HG03354 (cell line): ENCODE results near the gene TMEM132A.
A peak's percentile ranks its signal among the peaks of the same experiment; 100 is the strongest.

Experiments
- ATAC-seq: cut with Tn5 transposase; IDR thresholded peaks from one replicate; pipeline ENCODE4 v1.9.1; 2021; ENCODE audit warnings: mild to moderate bottlenecking; ENCODE audit not compliant: unreplicated experiment, poor library complexity, severe bottlenecking

The TMEM132A gene, protein sequence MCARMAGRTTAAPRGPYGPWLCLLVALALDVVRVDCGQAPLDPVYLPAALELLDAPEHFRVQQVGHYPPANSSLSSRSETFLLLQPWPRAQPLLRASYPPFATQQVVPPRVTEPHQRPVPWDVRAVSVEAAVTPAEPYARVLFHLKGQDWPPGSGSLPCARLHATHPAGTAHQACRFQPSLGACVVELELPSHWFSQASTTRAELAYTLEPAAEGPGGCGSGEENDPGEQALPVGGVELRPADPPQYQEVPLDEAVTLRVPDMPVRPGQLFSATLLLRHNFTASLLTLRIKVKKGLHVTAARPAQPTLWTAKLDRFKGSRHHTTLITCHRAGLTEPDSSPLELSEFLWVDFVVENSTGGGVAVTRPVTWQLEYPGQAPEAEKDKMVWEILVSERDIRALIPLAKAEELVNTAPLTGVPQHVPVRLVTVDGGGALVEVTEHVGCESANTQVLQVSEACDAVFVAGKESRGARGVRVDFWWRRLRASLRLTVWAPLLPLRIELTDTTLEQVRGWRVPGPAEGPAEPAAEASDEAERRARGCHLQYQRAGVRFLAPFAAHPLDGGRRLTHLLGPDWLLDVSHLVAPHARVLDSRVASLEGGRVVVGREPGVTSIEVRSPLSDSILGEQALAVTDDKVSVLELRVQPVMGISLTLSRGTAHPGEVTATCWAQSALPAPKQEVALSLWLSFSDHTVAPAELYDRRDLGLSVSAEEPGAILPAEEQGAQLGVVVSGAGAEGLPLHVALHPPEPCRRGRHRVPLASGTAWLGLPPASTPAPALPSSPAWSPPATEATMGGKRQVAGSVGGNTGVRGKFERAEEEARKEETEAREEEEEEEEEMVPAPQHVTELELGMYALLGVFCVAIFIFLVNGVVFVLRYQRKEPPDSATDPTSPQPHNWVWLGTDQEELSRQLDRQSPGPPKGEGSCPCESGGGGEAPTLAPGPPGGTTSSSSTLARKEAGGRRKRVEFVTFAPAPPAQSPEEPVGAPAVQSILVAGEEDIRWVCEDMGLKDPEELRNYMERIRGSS

DNA sequence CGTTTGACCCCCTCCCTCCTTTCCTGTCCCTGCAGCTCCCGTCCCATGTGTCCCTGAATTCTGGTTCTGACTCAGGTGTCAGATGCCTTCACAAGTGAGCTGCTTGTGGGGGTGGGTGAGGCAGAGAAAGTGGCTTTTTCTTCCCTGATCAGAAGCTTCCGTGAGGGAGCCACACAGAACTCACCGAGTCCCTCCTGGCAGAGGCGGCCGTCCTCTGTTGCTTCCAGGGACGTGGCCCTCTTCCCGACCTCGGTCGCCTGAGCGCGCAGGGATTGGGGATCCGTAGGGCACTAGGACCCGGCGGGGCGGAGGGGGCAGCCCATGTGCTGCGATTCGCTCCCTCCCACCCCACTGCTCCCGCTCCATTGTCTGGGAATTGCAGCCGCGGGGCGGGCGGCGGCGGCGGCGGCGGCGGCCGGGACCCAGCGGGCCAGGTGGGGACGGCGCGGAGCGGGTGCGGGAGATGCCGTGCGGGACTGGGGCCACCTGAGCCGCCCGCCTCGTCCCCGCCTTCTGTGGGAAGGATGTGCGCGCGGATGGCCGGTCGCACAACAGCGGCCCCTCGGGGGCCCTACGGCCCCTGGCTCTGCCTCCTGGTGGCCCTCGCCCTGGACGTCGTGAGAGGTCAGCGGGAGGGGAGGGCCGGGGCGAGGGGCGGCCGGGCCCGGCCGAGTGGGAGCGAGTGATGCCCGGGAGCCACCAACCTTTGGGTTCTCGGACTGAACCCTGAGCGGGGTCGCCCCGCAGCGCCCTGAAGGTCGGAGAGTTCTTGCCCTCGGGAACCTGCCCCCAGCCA lies at the start of gene TMEM132A:
Gene TMEM132A, plus strand, starts transcription at position 351 of the 796 bp plus-strand sequence. Its CDS starts 174 bp downstream, at position 525.
- ATAC-seq, result peak; percentile 47

- ATAC-seq, result no peak
Observed at GRCh38 chr11:60875366-60876167, 48.7 kb upstream of the TMEM132A start.

DNA sequence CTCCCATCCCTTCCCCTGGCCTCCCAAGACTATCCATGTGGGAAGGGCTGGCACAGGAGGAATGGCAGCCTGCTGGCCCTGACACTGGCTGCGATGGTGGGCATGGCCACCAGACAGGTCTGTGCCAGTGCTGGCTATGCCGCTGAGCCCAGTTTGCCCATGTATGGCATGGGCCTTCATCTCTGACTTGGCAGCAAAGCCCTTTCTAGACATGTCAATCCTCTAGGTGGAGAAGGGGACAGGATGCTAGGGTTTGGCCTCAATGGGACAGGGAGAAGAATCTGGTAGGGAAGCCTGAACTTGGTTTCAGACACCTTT lies 48.1 kb upstream of the TMEM132A start:
- no peak for ATAC-seq

DNA sequence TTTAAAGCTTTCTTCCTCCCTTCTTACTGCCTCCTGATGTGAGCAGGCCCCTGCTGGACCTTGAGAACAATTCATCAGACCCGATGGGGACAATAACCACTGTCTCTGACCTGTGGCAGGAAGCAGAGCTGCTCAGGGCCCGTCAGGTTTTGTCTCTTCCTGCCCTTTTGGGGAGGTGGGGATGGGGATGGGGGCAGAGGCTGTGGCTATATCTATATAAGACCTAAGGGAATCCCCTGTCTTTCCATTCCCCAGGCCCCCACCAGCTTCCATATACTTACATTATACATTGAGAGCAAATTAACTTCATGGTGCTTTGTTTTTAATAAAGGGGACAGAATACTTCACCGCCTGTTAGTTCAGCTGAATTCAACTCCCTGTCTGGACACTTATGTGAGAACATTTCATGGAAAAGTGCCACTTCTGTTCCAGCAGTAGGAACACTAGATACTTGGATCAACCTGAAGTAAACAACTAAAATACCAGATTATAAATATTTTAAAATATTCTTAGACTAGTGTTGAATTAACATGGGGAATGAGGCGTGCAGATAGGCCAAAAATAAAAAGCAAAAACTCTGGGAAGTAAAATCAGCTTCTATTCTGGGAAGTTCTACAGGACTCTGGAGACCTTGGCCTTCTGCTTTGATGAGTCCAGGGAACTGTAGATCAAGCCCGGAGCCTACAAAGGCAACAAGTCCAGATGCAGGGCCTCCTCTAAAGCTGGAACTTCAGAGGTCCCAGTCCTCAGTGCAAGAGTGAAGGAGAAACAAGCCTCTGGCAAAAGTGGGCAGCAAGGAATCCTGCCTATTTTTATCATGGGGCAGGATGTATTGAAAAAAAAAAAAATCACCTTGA lies 45.8 kb upstream of the TMEM132A start:
- ATAC-seq, result no peak

DNA sequence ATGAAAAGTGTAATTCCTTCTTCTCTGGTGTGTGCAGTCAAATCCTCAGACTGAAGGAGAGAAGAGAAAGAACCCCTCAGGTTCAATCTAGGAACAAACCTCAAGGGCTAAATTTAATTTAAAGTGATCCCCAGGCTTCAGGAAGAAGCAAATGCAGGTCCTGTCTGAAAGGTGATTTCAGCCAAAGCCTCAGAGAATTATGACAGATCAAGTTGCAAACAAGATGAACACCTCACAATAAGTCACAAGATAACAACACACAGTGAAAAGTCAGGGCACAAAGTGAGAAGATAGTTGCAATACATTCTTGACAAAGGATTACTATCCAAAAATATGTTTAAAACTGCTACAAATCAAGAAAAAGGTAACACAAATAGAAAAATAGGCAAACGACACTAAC lies 45.2 kb upstream of the TMEM132A start:
- no peak for ATAC-seq

DNA sequence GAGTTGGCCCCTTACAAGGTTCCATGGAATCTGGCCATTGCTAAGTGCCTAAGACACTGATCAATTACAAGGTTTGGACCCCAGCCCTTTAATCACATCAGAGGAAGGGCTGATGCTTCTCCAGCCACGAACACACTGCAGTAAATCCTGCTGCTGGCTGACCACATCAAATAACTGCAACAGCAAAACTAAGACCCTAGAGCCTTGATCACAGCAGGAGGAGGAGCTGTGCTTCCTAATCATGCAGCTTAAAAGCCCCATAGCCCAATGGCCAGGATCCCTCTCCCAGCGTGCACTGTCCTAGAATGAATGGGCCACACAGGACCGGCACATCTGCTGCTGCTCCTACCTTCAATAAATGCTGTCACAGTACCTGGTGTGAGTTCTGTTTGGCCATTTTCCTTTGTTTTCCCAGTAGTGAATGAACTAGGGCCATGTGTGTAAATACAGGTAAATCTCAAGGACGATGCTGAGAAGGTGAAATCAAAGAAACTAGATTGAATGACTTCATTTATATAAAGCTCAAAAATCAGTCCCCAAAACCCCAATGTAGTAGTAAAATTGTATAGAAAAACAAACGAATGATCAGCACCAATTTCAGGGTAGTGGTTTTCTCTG lies 44.2 kb upstream of the TMEM132A start:
- no peak for ATAC-seq

GRCh38 chr11:60880643-60881282 lies 43.5 kb upstream of the TMEM132A start:
- ATAC-seq, result no peak

DNA sequence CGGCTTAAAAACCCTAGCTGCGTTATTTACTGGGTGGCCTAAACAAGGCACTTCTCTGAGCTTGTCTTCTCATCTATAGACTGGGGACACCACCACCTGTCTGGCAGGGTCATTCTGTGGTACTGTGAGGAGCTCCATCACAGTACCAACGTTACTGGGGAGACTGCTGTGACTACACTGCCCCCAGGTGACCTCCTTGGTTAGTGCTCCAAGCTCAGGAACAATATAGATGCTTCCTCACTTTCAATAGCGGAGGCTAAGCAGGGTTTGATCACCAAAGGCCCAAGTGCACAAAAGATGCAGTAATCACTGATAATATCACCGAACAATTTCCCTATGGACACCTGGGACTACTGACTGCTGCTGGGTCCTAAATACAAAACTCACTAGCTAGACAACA lies 36.7 kb upstream of the TMEM132A start:
- peak; percentile 66 for ATAC-seq

GRCh38 chr11:60889869-60890311 lies 34.4 kb upstream of the TMEM132A start:
- ATAC-seq, result no peak

DNA sequence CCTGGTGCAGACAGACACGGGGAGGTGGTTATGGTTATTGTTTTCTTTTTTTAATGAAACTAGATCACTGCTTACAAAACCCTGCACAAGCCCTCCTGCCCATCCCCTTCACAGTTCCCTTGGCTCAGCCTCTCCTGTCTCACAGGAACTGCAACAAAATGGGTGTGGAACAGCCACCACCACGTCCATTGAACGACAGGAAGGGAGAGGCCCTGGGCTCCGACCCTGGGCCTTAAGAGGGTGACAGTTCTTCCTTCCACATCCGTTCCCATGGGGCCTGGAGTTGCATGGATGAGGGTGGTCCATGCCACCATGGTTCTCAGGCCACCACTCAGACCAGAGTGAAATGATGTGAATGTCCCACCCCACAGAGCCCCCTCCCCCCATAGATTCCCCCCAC lies 33.6 kb upstream of the TMEM132A start:
- ATAC-seq, result no peak

GRCh38 chr11:60891103-60891741 lies 33.0 kb upstream of the TMEM132A start:
- no peak for ATAC-seq

DNA sequence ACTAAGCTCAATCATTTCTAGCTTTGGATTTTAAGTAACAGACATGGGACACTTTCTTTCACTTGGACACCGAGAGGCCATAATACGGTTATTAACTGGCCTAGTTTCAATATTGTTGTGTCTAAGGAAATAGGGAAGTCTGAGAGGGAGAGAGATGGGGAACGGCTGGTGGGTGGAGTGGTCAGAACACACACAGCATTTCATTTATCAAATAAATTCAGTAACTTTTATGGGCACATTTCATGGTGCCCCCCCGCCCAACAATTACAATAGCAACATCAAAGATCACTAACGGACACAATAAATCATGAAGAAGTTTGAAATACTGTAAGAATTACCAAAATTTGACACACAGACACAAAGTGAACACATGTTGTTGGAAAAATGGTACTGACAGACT lies 28.6 kb upstream of the TMEM132A start:
- ATAC-seq, result no peak

DNA sequence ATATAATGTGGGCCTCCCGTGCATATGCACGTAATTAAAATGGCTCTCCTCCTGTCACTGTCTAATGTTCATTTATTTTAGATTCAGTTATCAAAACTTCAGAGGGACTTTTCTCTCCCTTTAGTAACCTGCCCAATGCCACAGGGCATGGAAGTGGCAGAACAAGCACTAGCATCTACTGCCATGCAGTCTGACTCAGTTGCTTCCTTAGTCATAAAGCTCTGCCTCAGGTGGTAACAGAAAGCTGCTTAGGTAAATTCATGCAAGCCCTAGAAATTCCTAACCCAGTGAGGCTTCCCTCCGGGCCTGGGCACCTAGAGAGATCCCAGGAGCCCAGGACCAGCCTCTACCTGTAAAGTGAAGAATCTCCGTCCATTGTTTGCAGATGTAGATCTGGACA lies 26.8 kb upstream of the TMEM132A start:
- no peak for ATAC-seq

DNA sequence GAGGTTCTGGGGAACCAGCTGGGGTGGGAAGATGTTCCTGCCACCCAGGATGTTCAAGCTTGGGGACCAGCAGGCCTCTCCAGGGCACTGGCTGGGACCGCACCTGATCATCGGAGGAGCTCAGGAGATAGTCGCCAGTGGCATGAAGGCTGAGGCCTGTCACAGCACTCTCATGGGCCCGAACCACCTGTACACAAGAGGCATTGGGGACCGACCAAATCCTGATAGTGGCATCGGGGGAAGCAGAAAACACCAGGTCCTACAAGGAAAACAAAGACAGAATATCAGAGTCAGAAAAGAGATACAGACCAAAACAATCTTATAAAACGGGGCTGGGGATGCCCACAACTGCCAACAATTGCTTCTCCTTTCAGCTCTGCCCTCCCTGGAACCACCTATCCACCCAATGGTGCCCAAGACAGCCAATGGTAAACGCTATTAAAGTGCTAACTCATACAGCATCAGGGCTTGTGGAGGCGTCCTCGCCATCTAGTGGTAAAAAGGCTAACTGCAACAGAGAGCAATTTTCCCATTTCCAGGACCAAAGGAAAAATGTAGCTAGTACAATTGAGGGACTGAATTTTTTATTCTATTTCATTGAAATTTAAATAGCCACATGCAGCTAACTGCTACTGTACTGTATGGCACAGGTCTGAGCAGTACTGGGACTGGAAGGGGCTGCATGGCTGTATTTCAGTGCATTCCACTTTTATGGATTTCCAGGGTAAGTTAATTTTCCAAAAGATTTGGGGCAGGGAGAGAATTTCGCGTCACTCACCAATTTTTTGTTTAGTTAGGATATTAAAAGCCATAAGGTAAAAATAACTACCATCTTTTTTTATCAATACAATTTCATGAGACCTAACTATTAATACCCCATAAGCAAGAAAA lies 25.0 kb upstream of the TMEM132A start:
- no peak for ATAC-seq

DNA sequence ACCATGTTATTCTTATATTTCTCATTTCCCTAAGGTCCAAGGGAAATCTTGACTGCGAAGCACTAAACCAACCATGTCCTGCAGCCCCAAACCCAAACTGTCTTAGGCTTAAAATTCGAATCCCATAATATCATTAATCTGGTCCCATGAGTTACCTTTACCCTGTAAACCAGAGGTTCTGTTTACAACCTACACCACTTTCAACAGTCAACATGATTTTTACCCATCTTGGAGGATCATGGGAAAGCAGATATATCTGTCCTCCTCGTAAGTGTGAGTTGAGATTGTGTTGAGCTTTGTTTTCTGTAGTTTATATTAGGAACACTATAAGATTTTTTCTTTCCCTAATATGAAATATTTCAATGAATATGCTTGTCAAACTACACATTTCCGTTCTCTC lies 24.3 kb upstream of the TMEM132A start:
- ATAC-seq, result no peak
